ENCODE measurements around the gene CCDC149. TPM values are rescaled to one million over a fixed set of nuclear protein-coding genes. Genes with fewer than 3 reads are reported as not detected.

The CCDC149 gene
- total and polyA plus RNA-seq, 2 donors (not counting 1 experiment from before 2014, with no cell fraction given) = not detected

DNA sequence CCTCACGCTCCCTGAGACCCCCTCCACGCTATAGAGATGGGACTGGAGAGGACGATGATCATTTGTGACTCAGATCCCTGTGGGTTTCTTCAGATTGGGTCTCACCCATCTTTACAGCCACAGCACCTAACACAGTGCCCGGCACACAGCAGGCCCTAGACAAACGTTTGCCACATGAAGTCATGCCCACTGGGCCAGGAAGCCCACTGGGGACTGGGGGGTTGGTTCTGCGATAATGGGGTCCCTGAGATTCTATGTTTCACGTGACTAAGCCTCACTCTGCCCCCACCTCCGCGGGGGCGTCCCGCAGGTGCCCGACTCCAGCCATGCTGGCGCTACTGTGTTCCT, 113.7 kb downstream of the CCDC149 start:
- whole genome bisulfite sequencing (ENCODE audit: insufficient coverage) = 75% methylated on average over 11 of the region's 13 CpGs
- intact Hi-C loops (cut with micrococcal nuclease) = no loop called here
- Mint-ChIP-seq H3K27ac (no peak overlapping the region), H3K4me3 (no peak overlapping the region), H3K4me1 (no peaks in the 10 kb centered on the region), H3K9me3 (ENCODE audit: insufficient read depth) (no peaks in the 10 kb centered on the region), H3K27me3 (peaks cover 52% of the 10 kb centered on the region)
- H3K27ac ChIP-seq (ENCODE audit: low read length in 2 of 2) = no peak overlapping the region
- peaks cover 0 to 6% (median 0%) of the 10 kb centered on the region in 3 donors for H3K9me3 ChIP-seq (ENCODE audit: control extremely low read depth in 1 of 3, control insufficient read depth in 2 of 3, insufficient read depth in 1 of 3, low read length in 2 of 3)
- no peak overlapping the region for H3K4me3 ChIP-seq (ENCODE audit: control extremely low read depth in 1 of 5, extremely low read depth in 1 of 5, insufficient read depth in 1 of 5, low read depth in 2 of 5, low read length in 4 of 5)
- no peak overlapping the region for H3K4me2 ChIP-seq (replicated peaks; ENCODE audit: low read depth, low read length, poor library complexity, severe bottlenecking)
- POLR2A ChIA-PET = no interaction called here
- no peak for DNase-seq
- no peak overlapping the region for H3K9ac ChIP-seq (ENCODE audit: low read length)
- no peak overlapping the region for H2AFZ ChIP-seq (ENCODE audit: insufficient read depth, low read depth, low read length, poor library complexity, severe bottlenecking)
- TF ChIP-seq CTCF (IDR thresholded peaks at IDR 0.05) (no peak), EZH2 (IDR thresholded peaks at IDR 0.05; ENCODE audit: borderline replicate concordance, insufficient read depth, low read depth, low read length, poor library complexity, severe bottlenecking) (no peak)
- H3K79me2 ChIP-seq (ENCODE audit: control insufficient read depth, insufficient read depth, low read length) = no peaks in the 10 kb centered on the region
- CTCF ChIA-PET = no interaction called here
- H3K4me1 ChIP-seq (ENCODE audit: control insufficient read depth in 2 of 2, insufficient read depth in 2 of 2, low read length in 2 of 2) = no peaks in the 10 kb centered on the region
- no peaks in the 10 kb centered on the region for H4K20me1 ChIP-seq (ENCODE audit: control insufficient read depth, insufficient read depth, low read length, poor library complexity, severe bottlenecking)
- peaks cover 0 to 31% (median 7%) of the 10 kb centered on the region in 4 experiments for H3K27me3 ChIP-seq (replicated peaks in 1 of 4; ENCODE audit: control extremely low read depth in 1 of 4, control insufficient read depth in 3 of 4, insufficient read depth in 4 of 4, low read length in 3 of 4)
- no peaks in the 10 kb centered on the region for H3K36me3 ChIP-seq (replicated peaks in 1 of 2; ENCODE audit: control extremely low read depth in 1 of 2, control insufficient read depth in 1 of 2, extremely low read depth in 1 of 2, insufficient read depth in 2 of 2, low read length in 1 of 2)
- ATAC-seq (ENCODE audit: low read depth) = no peak

- Mint-ChIP-seq H3K4me3 (no peak overlapping the region), H3K27ac (no peak overlapping the region), H3K9me3 (ENCODE audit: insufficient read depth) (no peaks in the 10 kb centered on the region), H3K4me1 (no peaks in the 10 kb centered on the region), H3K27me3 (peaks cover 52% of the 10 kb centered on the region)
- Histone ChIP-seq H3K27me3 (replicated peaks in 1 of 4; ENCODE audit: control extremely low read depth in 1 of 4, control insufficient read depth in 3 of 4, insufficient read depth in 4 of 4, low read length in 3 of 4) (peaks cover 0 to 31% (median 7%) of the 10 kb centered on the region in 4 experiments), H3K36me3 (replicated peaks in 1 of 2; ENCODE audit: control extremely low read depth in 1 of 2, control insufficient read depth in 1 of 2, extremely low read depth in 1 of 2, insufficient read depth in 2 of 2, low read length in 1 of 2) (no peaks in the 10 kb centered on the region), H3K79me2 (ENCODE audit: control insufficient read depth, insufficient read depth, low read length) (no peaks in the 10 kb centered on the region), H3K9me3 (ENCODE audit: control extremely low read depth in 1 of 3, control insufficient read depth in 2 of 3, insufficient read depth in 1 of 3, low read length in 2 of 3) (peaks cover 0 to 6% (median 0%) of the 10 kb centered on the region in 3 donors), H3K9ac (ENCODE audit: low read length) (no peak overlapping the region), H2AFZ (ENCODE audit: insufficient read depth, low read depth, low read length, poor library complexity, severe bottlenecking) (no peak overlapping the region), H3K27ac (ENCODE audit: low read length in 2 of 2) (no peak overlapping the region), H3K4me3 (ENCODE audit: control extremely low read depth in 1 of 5, extremely low read depth in 1 of 5, insufficient read depth in 1 of 5, low read depth in 2 of 5, low read length in 4 of 5) (no peak overlapping the region), H4K20me1 (ENCODE audit: control insufficient read depth, insufficient read depth, low read length, poor library complexity, severe bottlenecking) (no peaks in the 10 kb centered on the region), H3K4me1 (ENCODE audit: control insufficient read depth in 2 of 2, insufficient read depth in 2 of 2, low read length in 2 of 2) (no peaks in the 10 kb centered on the region), H3K4me2 (replicated peaks; ENCODE audit: low read depth, low read length, poor library complexity, severe bottlenecking) (no peak overlapping the region)
- no peak for DNase-seq
- 60% methylated on average over 5 of the region's 5 CpGs for WGBS (ENCODE audit: insufficient coverage)
- no peak for TF ChIP-seq EZH2 (IDR thresholded peaks at IDR 0.05; ENCODE audit: borderline replicate concordance, insufficient read depth, low read depth, low read length, poor library complexity, severe bottlenecking)
- TF ChIP-seq CTCF (IDR thresholded peaks at IDR 0.05) = no peak
- POLR2A ChIA-PET = no interaction called here
- CTCF ChIA-PET = no interaction called here
- intact Hi-C loops (cut with micrococcal nuclease) = no loop called here
- ATAC-seq (ENCODE audit: low read depth) = no peak
These were observed 114.7 kb downstream of the CCDC149 start for GRCh38 chr4:24798036-24798610.
